ENCODE data around the gene C2orf76.
"Not testable (repeated sequence)": the region's sequence is repeated elsewhere in the genome, so short reads cannot be mapped to it uniquely, and the experiment has no call there.

The C2orf76 gene

GRCh38 chr2:119377993-119378345, 11.3 kb upstream of the C2orf76 start:
- ChIA-PET POLR2A (no interaction called here), CTCF (interaction anchor here (1.3 kb wide), 1 partner anchor 34 kb away, joined by 3 read pairs; no protein-coding TSS in a partner anchor)
- 95% methylated on average over 4 of the region's 5 CpGs for WGBS (ENCODE audit: insufficient coverage)

GRCh38 chr2:119377294-119377992, 10.8 kb upstream of the C2orf76 start:
- Histone ChIP-seq H3K4me3 (ENCODE audit: control insufficient read depth in 1 of 7, extremely low read depth in 1 of 7, insufficient read depth in 4 of 7, low read depth in 2 of 7, low read length in 6 of 7) (no peak overlapping the region), H3K4me1 (ENCODE audit: control extremely low read depth in 1 of 4, control insufficient read depth in 4 of 4, insufficient read depth in 4 of 4, low read length in 3 of 4) (peaks cover 0 to 21% (median 0%) of the 10 kb centered on the region in 4 experiments), H3K9me3 (ENCODE audit: control extremely low read depth in 1 of 5, control insufficient read depth in 4 of 5, insufficient read depth in 2 of 5, low read depth in 1 of 5, low read length in 4 of 5) (peaks cover 0 to 14% (median 5%) of the 10 kb centered on the region in 5 experiments), H3K36me3 (ENCODE audit: control insufficient read depth in 4 of 4, insufficient read depth in 4 of 4, low read length in 3 of 4) (peaks cover 2 to 16% (median 11%) of the 10 kb centered on the region in 4 experiments), H3K27me3 (replicated peaks in 2 of 5; ENCODE audit: control insufficient read depth in 4 of 5, insufficient read depth in 5 of 5, low read length in 4 of 5) (no peaks in the 10 kb centered on the region), H3K27ac (ENCODE audit: insufficient read depth in 1 of 2, low read depth in 1 of 2, low read length in 2 of 2, poor library complexity in 1 of 2, severe bottlenecking in 2 of 2) (no peak overlapping the region)
- ChIA-PET CTCF (no interaction called here), POLR2A (no interaction called here)
- WGBS (ENCODE audit: insufficient coverage), result 98% methylated on average over 4 of the region's 7 CpGs
- DNase-seq, result peak in 2 of 3 donors; percentile 24 to 45

More at GRCh38 chr2:119377993-119378345, 11.3 kb upstream of the C2orf76 start:
- Histone ChIP-seq H3K4me3 (ENCODE audit: control insufficient read depth in 1 of 7, extremely low read depth in 1 of 7, insufficient read depth in 4 of 7, low read depth in 2 of 7, low read length in 6 of 7) (no peak overlapping the region), H3K27me3 (replicated peaks in 2 of 5; ENCODE audit: control insufficient read depth in 4 of 5, insufficient read depth in 5 of 5, low read length in 4 of 5) (no peaks in the 10 kb centered on the region), H3K4me1 (ENCODE audit: control extremely low read depth in 1 of 4, control insufficient read depth in 4 of 4, insufficient read depth in 4 of 4, low read length in 3 of 4) (peaks cover 0 to 20% (median 0%) of the 10 kb centered on the region in 4 experiments), H3K36me3 (ENCODE audit: control insufficient read depth in 4 of 4, insufficient read depth in 4 of 4, low read length in 3 of 4) (peaks cover 0 to 11% (median 6%) of the 10 kb centered on the region in 4 experiments), H3K27ac (ENCODE audit: insufficient read depth in 1 of 2, low read depth in 1 of 2, low read length in 2 of 2, poor library complexity in 1 of 2, severe bottlenecking in 2 of 2) (no peak overlapping the region), H3K9me3 (ENCODE audit: control extremely low read depth in 1 of 5, control insufficient read depth in 4 of 5, insufficient read depth in 2 of 5, low read depth in 1 of 5, low read length in 4 of 5) (peaks cover 0 to 10% (median 5%) of the 10 kb centered on the region in 5 experiments)
- DNase-seq, result no peak

- H3K36me3 ChIP-seq (ENCODE audit: control insufficient read depth in 4 of 4, insufficient read depth in 4 of 4, low read length in 3 of 4), result peaks cover 6 to 23% (median 16%) of the 10 kb centered on the region in 4 experiments
- CTCF ChIA-PET, result no interaction called here
- no peak for DNase-seq
- no peaks in the 10 kb centered on the region for H3K27me3 ChIP-seq (replicated peaks in 2 of 5; ENCODE audit: control insufficient read depth in 4 of 5, insufficient read depth in 5 of 5, low read length in 4 of 5)
- peaks cover 0 to 22% (median 0%) of the 10 kb centered on the region in 4 experiments for H3K4me1 ChIP-seq (ENCODE audit: control extremely low read depth in 1 of 4, control insufficient read depth in 4 of 4, insufficient read depth in 4 of 4, low read length in 3 of 4)
- no peak overlapping the region for H3K27ac ChIP-seq (ENCODE audit: insufficient read depth in 1 of 2, low read depth in 1 of 2, low read length in 2 of 2, poor library complexity in 1 of 2, severe bottlenecking in 2 of 2)
- POLR2A ChIA-PET, result no interaction called here
- WGBS (ENCODE audit: insufficient coverage), result 99% methylated on average over 5 of the region's 5 CpGs
- peaks cover 0 to 16% (median 5%) of the 10 kb centered on the region in 5 experiments for H3K9me3 ChIP-seq (ENCODE audit: control extremely low read depth in 1 of 5, control insufficient read depth in 4 of 5, insufficient read depth in 2 of 5, low read depth in 1 of 5, low read length in 4 of 5)
- no peak overlapping the region for H3K4me3 ChIP-seq (ENCODE audit: control insufficient read depth in 1 of 7, extremely low read depth in 1 of 7, insufficient read depth in 4 of 7, low read depth in 2 of 7, low read length in 6 of 7)
Observed at GRCh38 chr2:119376810-119377209, 10.2 kb upstream of the C2orf76 start.

- peaks cover 0 to 24% (median 0%) of the 10 kb centered on the region in 4 experiments for H3K4me1 ChIP-seq (ENCODE audit: control extremely low read depth in 1 of 4, control insufficient read depth in 4 of 4, insufficient read depth in 4 of 4, low read length in 3 of 4)
- peaks cover 6 to 27% (median 19%) of the 10 kb centered on the region in 4 experiments for H3K36me3 ChIP-seq (ENCODE audit: control insufficient read depth in 4 of 4, insufficient read depth in 4 of 4, low read length in 3 of 4)
- H3K4me3 ChIP-seq (ENCODE audit: control insufficient read depth in 1 of 7, extremely low read depth in 1 of 7, insufficient read depth in 4 of 7, low read depth in 2 of 7, low read length in 6 of 7); POLR2A ChIA-PET; DNase-seq; CTCF ChIA-PET; H3K27me3 ChIP-seq (replicated peaks in 2 of 5; ENCODE audit: control insufficient read depth in 4 of 5, insufficient read depth in 5 of 5, low read length in 4 of 5); H3K27ac ChIP-seq (ENCODE audit: insufficient read depth in 1 of 2, low read depth in 1 of 2, low read length in 2 of 2, poor library complexity in 1 of 2, severe bottlenecking in 2 of 2): not testable (repeated sequence)
- H3K9me3 ChIP-seq (ENCODE audit: control extremely low read depth in 1 of 5, control insufficient read depth in 4 of 5, insufficient read depth in 2 of 5, low read depth in 1 of 5, low read length in 4 of 5), result peaks cover 0 to 16% (median 5%) of the 10 kb centered on the region in 5 experiments
- WGBS (ENCODE audit: insufficient coverage), result 98% methylated on average over 5 of the region's 6 CpGs
Observed at GRCh38 chr2:119376406-119376805, 9.8 kb upstream of the C2orf76 start.

GRCh38 chr2:119373907-119374745, 7.5 kb upstream of the C2orf76 start:
- H3K27ac ChIP-seq (ENCODE audit: insufficient read depth in 1 of 2, low read depth in 1 of 2, low read length in 2 of 2, poor library complexity in 1 of 2, severe bottlenecking in 2 of 2); POLR2A ChIA-PET; H3K27me3 ChIP-seq (replicated peaks in 2 of 5; ENCODE audit: control insufficient read depth in 4 of 5, insufficient read depth in 5 of 5, low read length in 4 of 5); CTCF ChIA-PET; H3K4me3 ChIP-seq (ENCODE audit: control insufficient read depth in 1 of 7, extremely low read depth in 1 of 7, insufficient read depth in 4 of 7, low read depth in 2 of 7, low read length in 6 of 7): not testable (repeated sequence)
- Histone ChIP-seq H3K4me1 (ENCODE audit: control extremely low read depth in 1 of 4, control insufficient read depth in 4 of 4, insufficient read depth in 4 of 4, low read length in 3 of 4) (peaks cover 0 to 24% (median 0%) of the 10 kb centered on the region in 4 experiments), H3K36me3 (ENCODE audit: control insufficient read depth in 4 of 4, insufficient read depth in 4 of 4, low read length in 3 of 4) (peaks cover 15 to 44% (median 35%) of the 10 kb centered on the region in 4 experiments), H3K9me3 (ENCODE audit: control extremely low read depth in 1 of 5, control insufficient read depth in 4 of 5, insufficient read depth in 2 of 5, low read depth in 1 of 5, low read length in 4 of 5) (peaks cover 0 to 16% (median 5%) of the 10 kb centered on the region in 5 experiments)
- no CpG with 5 or more reads among the region's 5 CpGs for WGBS (ENCODE audit: insufficient coverage)
- DNase-seq, result peak in 1 of 3 donors; percentile 31

GRCh38 chr2:119372778-119373568, 6.3 kb upstream of the C2orf76 start:
- Histone ChIP-seq H3K4me1 (ENCODE audit: control extremely low read depth in 1 of 4, control insufficient read depth in 4 of 4, insufficient read depth in 4 of 4, low read length in 3 of 4) (peaks cover 0 to 30% (median 2%) of the 10 kb centered on the region in 4 experiments), H3K9me3 (ENCODE audit: control extremely low read depth in 1 of 5, control insufficient read depth in 4 of 5, insufficient read depth in 2 of 5, low read depth in 1 of 5, low read length in 4 of 5) (peaks cover 0 to 16% (median 5%) of the 10 kb centered on the region in 5 experiments), H3K36me3 (ENCODE audit: control insufficient read depth in 4 of 4, insufficient read depth in 4 of 4, low read length in 3 of 4) (peaks cover 22 to 55% (median 43%) of the 10 kb centered on the region in 4 experiments), H3K27me3 (replicated peaks in 2 of 5; ENCODE audit: control insufficient read depth in 4 of 5, insufficient read depth in 5 of 5, low read length in 4 of 5) (no peaks in the 10 kb centered on the region), H3K4me3 (ENCODE audit: control insufficient read depth in 1 of 7, extremely low read depth in 1 of 7, insufficient read depth in 4 of 7, low read depth in 2 of 7, low read length in 6 of 7) (no peak overlapping the region), H3K27ac (ENCODE audit: insufficient read depth in 1 of 2, low read depth in 1 of 2, low read length in 2 of 2, poor library complexity in 1 of 2, severe bottlenecking in 2 of 2) (no peak overlapping the region)
- no peak for DNase-seq
- 96% methylated on average over 5 of the region's 7 CpGs for WGBS (ENCODE audit: insufficient coverage)
- ChIA-PET CTCF (interaction anchor here (0.9 to 1.1 kb wide), 2 partner anchors 9 to 12 kb away, joined by 3 to 4 read pairs; no protein-coding TSS in a partner anchor), POLR2A (no interaction called here)

Measured in common myeloid progenitor, CD34-positive (primary cell).